RWPE2 (cell line): ENCODE data around the gene CYP4F12.
A peak's percentile ranks its signal among the peaks of the same experiment; 100 is the strongest.
"Not testable (repeated sequence)": the region's sequence is repeated elsewhere in the genome, so short reads cannot be mapped to it uniquely, and the experiment has no call there.

Experiments used
- ATAC-seq: fragments of 200-7000 bp; cut with Tn5 transposase; 3 replicates; pipeline ENCODE4 v1.9.1; 2021; ENCODE audit warnings: low read depth
- DNase-seq: peaks from one replicate; pipeline ENCODE4 v3.0.0-alpha.2; 2020; ENCODE audit warnings: low spot score
- H3K27ac ChIP-seq: fragments of 450-650 bp; 2 replicates; pipeline ENCODE4 v1.5.1; 2017; ENCODE audit warnings: mild to moderate bottlenecking; ENCODE audit not compliant: poor library complexity, severe bottlenecking
- H3K27me3 ChIP-seq: fragments of 250-450 bp; sonication (Bioruptor Pico); 2 replicates; pipeline ENCODE4 v1.5.1; 2021; ENCODE audit warnings: mild to moderate bottlenecking, moderate library complexity; ENCODE audit not compliant: insufficient read depth, poor library complexity, severe bottlenecking
- H3K36me3 ChIP-seq: fragments of 250-450 bp; sonication (Bioruptor Pico); 2 replicates; pipeline ENCODE4 v1.5.1; 2020; ENCODE audit warnings: low read depth, mild to moderate bottlenecking, moderate library complexity
- H3K4me1 ChIP-seq: fragments of 250-450 bp; sonication (Bioruptor Pico); 2 replicates; pipeline ENCODE4 v1.5.1; 2021; ENCODE audit warnings: mild to moderate bottlenecking, moderate library complexity; ENCODE audit not compliant: insufficient read depth, poor library complexity, severe bottlenecking
- H3K4me3 ChIP-seq: fragments of 250-450 bp; sonication (Bioruptor Pico); 2 replicates; pipeline ENCODE4 v1.5.1; 2021; ENCODE audit warnings: mild to moderate bottlenecking, moderate library complexity; ENCODE audit not compliant: severe bottlenecking
- H3K9me3 ChIP-seq: fragments of 250-450 bp; sonication (Bioruptor Pico); 2 replicates; pipeline ENCODE4 v1.5.1; 2021; ENCODE audit warnings: mild to moderate bottlenecking, moderate library complexity; ENCODE audit not compliant: severe bottlenecking
- TF ChIP-seq, protein P1 (sequence below): fragments of 450-650 bp; IDR thresholded peaks from one replicate; pipeline ENCODE4 v1.5.1; 2017; ENCODE audit warnings: mild to moderate bottlenecking, moderate library complexity; ENCODE audit not compliant: poor library complexity, severe bottlenecking

CYP4F12 gene

DNA sequence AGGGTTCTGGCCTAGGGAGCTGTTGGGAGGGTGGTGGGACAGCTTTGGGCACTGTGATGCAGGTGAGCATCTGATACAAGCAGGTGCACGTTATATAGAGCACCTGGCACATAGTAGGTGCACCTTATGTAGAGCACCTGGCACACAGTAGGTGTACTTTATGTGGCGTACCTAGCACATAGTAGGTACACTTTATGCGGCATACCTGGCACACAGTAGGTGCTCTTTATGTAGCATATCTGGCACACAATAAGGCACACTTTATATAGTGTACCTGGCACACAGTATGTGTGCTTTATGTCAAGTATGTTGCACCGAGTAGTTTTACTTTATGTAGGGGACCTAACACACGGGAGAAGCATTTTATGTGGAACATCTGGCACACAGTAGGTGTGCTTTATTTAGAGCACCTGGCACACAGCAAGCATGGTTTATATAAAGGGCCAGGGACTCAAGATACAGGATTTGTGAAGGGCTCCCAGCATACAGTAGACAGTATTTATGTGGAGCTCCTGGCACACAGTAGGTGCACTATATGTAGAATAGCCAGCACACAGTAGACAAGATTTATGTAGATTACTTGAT is 1.6 kb upstream of the CYP4F12 start:
- Histone ChIP-seq H3K27me3 (peaks cover 2% of the 10 kb centered on the region), H3K4me1 (no peaks in the 10 kb centered on the region), H3K36me3 (no peaks in the 10 kb centered on the region), H3K27ac (no peak overlapping the region), H3K4me3 (no peak overlapping the region), H3K9me3 (no peaks in the 10 kb centered on the region)
- no peak for ATAC-seq
- TF ChIP-seq, protein P1, sequence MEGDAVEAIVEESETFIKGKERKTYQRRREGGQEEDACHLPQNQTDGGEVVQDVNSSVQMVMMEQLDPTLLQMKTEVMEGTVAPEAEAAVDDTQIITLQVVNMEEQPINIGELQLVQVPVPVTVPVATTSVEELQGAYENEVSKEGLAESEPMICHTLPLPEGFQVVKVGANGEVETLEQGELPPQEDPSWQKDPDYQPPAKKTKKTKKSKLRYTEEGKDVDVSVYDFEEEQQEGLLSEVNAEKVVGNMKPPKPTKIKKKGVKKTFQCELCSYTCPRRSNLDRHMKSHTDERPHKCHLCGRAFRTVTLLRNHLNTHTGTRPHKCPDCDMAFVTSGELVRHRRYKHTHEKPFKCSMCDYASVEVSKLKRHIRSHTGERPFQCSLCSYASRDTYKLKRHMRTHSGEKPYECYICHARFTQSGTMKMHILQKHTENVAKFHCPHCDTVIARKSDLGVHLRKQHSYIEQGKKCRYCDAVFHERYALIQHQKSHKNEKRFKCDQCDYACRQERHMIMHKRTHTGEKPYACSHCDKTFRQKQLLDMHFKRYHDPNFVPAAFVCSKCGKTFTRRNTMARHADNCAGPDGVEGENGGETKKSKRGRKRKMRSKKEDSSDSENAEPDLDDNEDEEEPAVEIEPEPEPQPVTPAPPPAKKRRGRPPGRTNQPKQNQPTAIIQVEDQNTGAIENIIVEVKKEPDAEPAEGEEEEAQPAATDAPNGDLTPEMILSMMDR = no peak
- DNase-seq = no peak

DNA sequence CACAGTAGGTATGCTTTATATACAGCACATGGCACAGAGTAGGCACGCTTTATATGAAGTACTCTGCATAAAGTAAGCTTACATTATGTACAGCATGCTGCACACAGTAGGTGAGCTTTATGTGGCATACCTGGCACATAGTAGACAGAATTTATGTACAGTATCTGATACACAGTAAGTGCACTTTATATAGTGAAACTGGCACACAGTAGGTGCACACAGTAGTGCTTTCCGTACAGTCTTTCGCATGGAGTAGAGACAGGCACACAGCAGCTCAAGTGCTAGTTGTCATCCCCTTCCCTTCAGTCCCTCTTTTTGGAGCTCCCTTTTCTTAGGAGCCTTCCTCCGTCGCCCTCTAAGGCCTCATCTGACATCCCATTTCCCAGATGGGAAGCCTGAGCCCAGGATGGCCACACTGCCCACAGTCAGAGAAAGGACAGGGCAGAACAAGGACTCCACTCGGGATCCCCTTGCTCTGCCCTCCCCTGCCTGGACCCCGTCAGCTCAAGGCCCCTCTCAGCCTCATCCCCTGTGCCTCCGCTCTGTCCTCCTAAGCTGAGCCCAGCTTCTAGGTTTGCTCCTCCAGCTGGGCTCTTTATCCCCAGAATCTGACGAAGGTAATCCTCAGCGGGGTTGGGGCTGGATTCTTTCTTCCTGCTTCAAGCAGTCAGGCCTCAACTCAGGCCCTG is 852 bp upstream of the CYP4F12 start:
- Histone ChIP-seq H3K27me3 (peaks cover 2% of the 10 kb centered on the region), H3K9me3 (no peaks in the 10 kb centered on the region), H3K27ac (no peak overlapping the region), H3K36me3 (no peaks in the 10 kb centered on the region), H3K4me1 (no peaks in the 10 kb centered on the region), H3K4me3 (no peak overlapping the region)
- ATAC-seq (no peak), DNase-seq (no peak)
- TF ChIP-seq, protein P1 = no peak

DNA sequence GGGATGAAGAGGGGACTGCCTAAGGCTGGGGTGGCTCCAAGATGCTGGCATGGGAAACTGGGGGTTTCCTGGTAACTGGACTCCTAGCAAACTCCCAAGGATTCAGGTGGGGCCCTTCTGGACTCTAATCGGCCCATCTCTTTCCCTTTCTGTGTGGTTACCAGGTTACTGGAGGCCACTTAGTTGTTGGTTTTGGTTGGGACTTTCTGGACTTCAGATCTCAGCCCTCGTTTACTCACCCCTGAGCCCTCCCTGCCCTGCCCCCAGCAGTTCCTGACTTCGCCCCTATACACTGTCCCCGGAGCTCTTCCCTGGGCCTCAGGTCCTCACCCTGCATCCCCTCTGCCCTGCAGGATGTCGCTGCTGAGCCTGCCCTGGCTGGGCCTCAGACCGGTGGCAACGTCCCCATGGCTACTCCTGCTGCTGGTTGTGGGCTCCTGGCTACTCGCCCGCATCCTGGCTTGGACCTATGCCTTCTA is 328 bp downstream of the CYP4F12 start:
- no peak overlapping the region for H3K27ac ChIP-seq
- no peaks in the 10 kb centered on the region for H3K9me3 ChIP-seq
- H3K27me3 ChIP-seq = peaks cover 2% of the 10 kb centered on the region
- no peaks in the 10 kb centered on the region for H3K4me1 ChIP-seq
- ATAC-seq (peak; percentile 46; the same call in 2 of the 3 replicates), DNase-seq (no peak)
- TF ChIP-seq, protein P1 = no peak
- H3K36me3 ChIP-seq = no peaks in the 10 kb centered on the region
- no peak overlapping the region for H3K4me3 ChIP-seq

DNA sequence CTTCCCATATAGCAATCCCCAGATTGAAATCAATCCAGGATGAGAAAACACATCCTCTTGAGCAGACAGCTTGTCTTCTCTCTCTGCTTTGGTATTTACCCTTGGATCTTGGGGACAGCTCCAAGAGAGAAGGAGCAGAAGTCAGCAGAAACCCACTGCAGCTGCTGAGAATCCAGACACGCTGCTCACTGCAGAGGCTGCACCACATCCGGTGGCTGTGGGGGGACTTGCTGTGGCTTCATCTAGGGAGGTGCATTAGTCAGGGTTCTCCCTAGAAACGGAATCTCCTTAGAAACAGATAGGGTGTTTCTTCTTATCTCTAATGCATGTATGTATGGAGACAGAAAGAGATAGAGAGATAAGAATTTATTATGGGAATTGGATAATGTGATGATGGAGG is 2.7 kb downstream of the CYP4F12 start:
- no peaks in the 10 kb centered on the region for H3K9me3 ChIP-seq
- H3K36me3 ChIP-seq = no peaks in the 10 kb centered on the region
- DNase-seq (no peak), ATAC-seq (no peak)
- TF ChIP-seq, protein P1 = no peak
- H3K4me1 ChIP-seq = no peaks in the 10 kb centered on the region
- H3K27me3 ChIP-seq = no peaks in the 10 kb centered on the region
- H3K27ac ChIP-seq = no peak overlapping the region
- H3K4me3 ChIP-seq = no peak overlapping the region

DNA sequence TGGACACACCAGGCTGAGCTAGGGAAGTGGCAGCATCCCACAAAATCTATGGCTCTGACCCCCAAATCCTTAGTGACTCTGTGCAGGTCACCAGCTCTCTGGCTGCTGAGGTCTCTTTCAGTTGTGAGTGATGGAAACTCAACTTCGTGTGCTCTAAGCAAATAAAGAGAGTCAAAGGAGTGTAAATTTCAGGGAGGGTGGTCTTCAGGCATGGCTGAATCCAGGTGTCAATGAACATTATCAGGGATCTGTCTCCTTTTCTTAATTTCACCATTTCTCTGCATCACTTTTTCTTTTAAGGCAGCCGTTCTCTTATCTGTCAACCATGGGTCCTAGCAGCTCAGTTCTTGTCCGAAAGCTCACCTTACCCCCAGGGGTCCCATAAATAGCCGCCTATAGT is 6.2 kb downstream of the CYP4F12 start:
- H3K9me3 ChIP-seq = no peaks in the 10 kb centered on the region
- no peaks in the 10 kb centered on the region for H3K36me3 ChIP-seq
- no peak for ATAC-seq
- H3K4me3 ChIP-seq = no peak overlapping the region
- TF ChIP-seq, protein P1 = no peak
- DNase-seq = no peak
- H3K4me1 ChIP-seq = no peaks in the 10 kb centered on the region
- H3K27me3 ChIP-seq = no peaks in the 10 kb centered on the region
- no peak overlapping the region for H3K27ac ChIP-seq

DNA sequence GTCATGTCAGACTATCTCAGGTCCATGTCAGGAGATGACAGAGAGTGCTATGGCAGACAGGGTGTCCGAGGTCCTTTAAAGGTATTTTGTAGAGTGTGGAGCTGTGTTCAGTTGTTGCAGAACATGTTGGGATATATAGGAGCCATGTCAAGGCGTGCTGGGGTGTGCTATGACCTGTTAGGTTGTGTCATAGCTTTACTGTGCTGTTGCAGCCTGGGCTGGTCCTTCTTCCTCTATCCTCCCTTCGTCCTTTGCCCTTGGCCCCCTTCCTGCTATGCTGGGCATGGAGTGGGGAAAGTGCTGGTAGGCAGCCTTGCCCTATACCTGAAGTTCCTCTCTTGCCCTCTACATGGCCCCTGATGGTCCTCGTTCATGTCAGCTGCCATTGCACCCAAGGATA is 7.0 kb downstream of the CYP4F12 start:
- not testable (repeated sequence) for H3K9me3 ChIP-seq, H3K4me3 ChIP-seq, H3K27me3 ChIP-seq, H3K4me1 ChIP-seq, DNase-seq, ATAC-seq, H3K36me3 ChIP-seq, H3K27ac ChIP-seq
